Stomach smooth muscle (tissue), 2 donors: ENCODE data around the gene MLF2.

Experiments
- H3K27ac ChIP-seq: one replicate; pipeline ENCODE4 v1.7.0; 2013; ENCODE audit warnings: mild to moderate bottlenecking, low read length, inconsistent platforms
- H3K27me3 ChIP-seq, 2 donors: one replicate each; pipeline ENCODE4 v1.7.0; 2013; ENCODE audit warnings: low read length in 2 of 2; ENCODE audit not compliant: insufficient read depth in 2 of 2, control insufficient read depth in 1 of 2
- H3K36me3 ChIP-seq, 2 donors: one replicate each; pipeline ENCODE4 v1.7.0; 2013; ENCODE audit warnings: low read length in 2 of 2; ENCODE audit not compliant: control insufficient read depth in 2 of 2, insufficient read depth in 2 of 2
- H3K4me1 ChIP-seq: one replicate; pipeline ENCODE4 v1.7.0; 2013; ENCODE audit warnings: low read length; ENCODE audit not compliant: control insufficient read depth, insufficient read depth
- H3K4me3 ChIP-seq, 2 donors: one replicate each; pipeline ENCODE4 v1.7.0; 2013; ENCODE audit warnings: low read length in 2 of 2
- H3K9ac ChIP-seq, 2 donors: one replicate each; pipeline ENCODE4 v1.7.0; 2013; ENCODE audit warnings: low read length in 2 of 2, mild to moderate bottlenecking in 1 of 2
- H3K9me3 ChIP-seq, 2 donors: one replicate each; pipeline ENCODE4 v1.7.0; 2013; ENCODE audit warnings: low read length in 2 of 2; ENCODE audit not compliant: control insufficient read depth in 2 of 2
- donor health status: healthy.
- donor health status: Pancreatic carcinoma.

MLF2 gene

GRCh38 chr12:6752921-6753771 is at the start of gene MLF2:
TSS of gene MLF2 (minus strand) at chr12:6753141. CDS start at chr12:6752334, 807 bp downstream.
- Histone ChIP-seq H3K9ac (peak within 1 kb of the TSS; percentile 92 to 99), H3K4me1 (peaks cover 25% of the 10 kb centered on the region), H3K9me3 (no peaks in the 10 kb centered on the region), H3K27me3 (no peaks in the 10 kb centered on the region), H3K36me3 (peaks cover 26 to 32% of the 10 kb centered on the region in 2 donors), H3K4me3 (peak within 1 kb of the TSS; percentile 75 to 91), H3K27ac (peak within 1 kb of the TSS; percentile 100)

- H3K4me3 ChIP-seq, result no peak overlapping the region
- no peak overlapping the region for H3K27ac ChIP-seq
- no peaks in the 10 kb centered on the region for H3K27me3 ChIP-seq
- H3K4me1 ChIP-seq, result no peaks in the 10 kb centered on the region
- no peak overlapping the region for H3K9ac ChIP-seq
- H3K36me3 ChIP-seq, result no peaks in the 10 kb centered on the region
- H3K9me3 ChIP-seq, result no peaks in the 10 kb centered on the region
Observed at GRCh38 chr12:6799147-6799546, 46.2 kb upstream of the MLF2 start.

GRCh38 chr12:6796576-6796975 is 43.6 kb upstream of the MLF2 start:
- no peak overlapping the region for H3K4me3 ChIP-seq
- no peak overlapping the region for H3K27ac ChIP-seq
- no peaks in the 10 kb centered on the region for H3K36me3 ChIP-seq
- H3K4me1 ChIP-seq, result peaks cover 4% of the 10 kb centered on the region
- H3K9me3 ChIP-seq, result no peaks in the 10 kb centered on the region
- no peak overlapping the region for H3K9ac ChIP-seq
- H3K27me3 ChIP-seq, result no peaks in the 10 kb centered on the region

- H3K27me3 ChIP-seq, result no peaks in the 10 kb centered on the region
- peaks cover 4% of the 10 kb centered on the region for H3K4me1 ChIP-seq
- H3K4me3 ChIP-seq, result no peak overlapping the region
- no peaks in the 10 kb centered on the region for H3K36me3 ChIP-seq
- H3K9ac ChIP-seq, result no peak overlapping the region
- no peak overlapping the region for H3K27ac ChIP-seq
- no peaks in the 10 kb centered on the region for H3K9me3 ChIP-seq
Observed at GRCh38 chr12:6795088-6795487, 42.1 kb upstream of the MLF2 start.

GRCh38 chr12:6792522-6793201 is 39.7 kb upstream of the MLF2 start:
- Histone ChIP-seq H3K36me3 (no peaks in the 10 kb centered on the region), H3K27ac (no peak overlapping the region), H3K27me3 (no peaks in the 10 kb centered on the region), H3K9me3 (no peaks in the 10 kb centered on the region), H3K4me1 (peaks cover 4% of the 10 kb centered on the region), H3K9ac (peak overlapping the region in 1 of 2 donors; percentile 32), H3K4me3 (peak overlapping the region in 1 of 2 donors; percentile 8)

- H3K4me3 ChIP-seq, result no peak overlapping the region
Observed at GRCh38 chr12:6791931-6792520, 39.1 kb upstream of the MLF2 start.

DNA sequence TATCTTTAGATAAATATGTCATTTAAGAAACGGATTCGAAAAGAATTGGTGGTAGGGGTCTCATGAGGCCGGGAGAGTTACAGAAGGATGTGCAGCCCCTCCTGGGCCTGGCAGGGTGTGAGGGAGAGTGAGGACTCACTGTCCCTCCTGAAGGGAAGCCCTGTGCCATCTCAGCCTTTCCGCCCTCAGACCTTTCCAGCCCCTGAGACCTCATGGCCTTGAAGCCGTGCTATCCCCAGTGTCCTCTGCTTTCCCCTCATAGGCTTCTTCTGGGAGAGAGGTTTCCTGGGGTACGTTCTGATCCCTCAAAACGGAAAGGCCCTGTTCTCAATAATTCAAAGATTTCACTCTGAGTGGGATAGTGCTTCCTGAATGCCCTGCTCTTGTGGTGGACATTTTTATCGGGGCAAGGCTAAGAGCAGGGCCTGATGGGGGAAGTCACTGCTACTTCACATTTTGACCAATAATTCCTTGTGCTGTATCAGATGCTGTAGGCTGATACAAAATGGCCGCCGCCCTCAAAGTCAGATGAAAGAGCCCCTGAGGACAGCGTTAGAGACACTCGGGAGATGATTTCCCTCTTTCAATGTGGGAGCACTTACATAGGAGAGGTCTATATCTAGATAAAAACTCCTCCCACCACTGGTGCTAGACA is 37.7 kb upstream of the MLF2 start:
- H3K4me3 ChIP-seq, result no peak overlapping the region
- H3K27me3 ChIP-seq, result no peaks in the 10 kb centered on the region
- H3K9me3 ChIP-seq, result no peaks in the 10 kb centered on the region
- no peaks in the 10 kb centered on the region for H3K36me3 ChIP-seq
- no peak overlapping the region for H3K9ac ChIP-seq
- H3K4me1 ChIP-seq, result peaks cover 4% of the 10 kb centered on the region
- no peak overlapping the region for H3K27ac ChIP-seq

More at GRCh38 chr12:6791931-6792520, 39.1 kb upstream of the MLF2 start:
- Histone ChIP-seq H3K9ac (peak overlapping the region in 1 of 2 donors; percentile 32), H3K27me3 (no peaks in the 10 kb centered on the region), H3K4me1 (peaks cover 4% of the 10 kb centered on the region), H3K9me3 (no peaks in the 10 kb centered on the region), H3K27ac (no peak overlapping the region), H3K36me3 (no peaks in the 10 kb centered on the region)

DNA sequence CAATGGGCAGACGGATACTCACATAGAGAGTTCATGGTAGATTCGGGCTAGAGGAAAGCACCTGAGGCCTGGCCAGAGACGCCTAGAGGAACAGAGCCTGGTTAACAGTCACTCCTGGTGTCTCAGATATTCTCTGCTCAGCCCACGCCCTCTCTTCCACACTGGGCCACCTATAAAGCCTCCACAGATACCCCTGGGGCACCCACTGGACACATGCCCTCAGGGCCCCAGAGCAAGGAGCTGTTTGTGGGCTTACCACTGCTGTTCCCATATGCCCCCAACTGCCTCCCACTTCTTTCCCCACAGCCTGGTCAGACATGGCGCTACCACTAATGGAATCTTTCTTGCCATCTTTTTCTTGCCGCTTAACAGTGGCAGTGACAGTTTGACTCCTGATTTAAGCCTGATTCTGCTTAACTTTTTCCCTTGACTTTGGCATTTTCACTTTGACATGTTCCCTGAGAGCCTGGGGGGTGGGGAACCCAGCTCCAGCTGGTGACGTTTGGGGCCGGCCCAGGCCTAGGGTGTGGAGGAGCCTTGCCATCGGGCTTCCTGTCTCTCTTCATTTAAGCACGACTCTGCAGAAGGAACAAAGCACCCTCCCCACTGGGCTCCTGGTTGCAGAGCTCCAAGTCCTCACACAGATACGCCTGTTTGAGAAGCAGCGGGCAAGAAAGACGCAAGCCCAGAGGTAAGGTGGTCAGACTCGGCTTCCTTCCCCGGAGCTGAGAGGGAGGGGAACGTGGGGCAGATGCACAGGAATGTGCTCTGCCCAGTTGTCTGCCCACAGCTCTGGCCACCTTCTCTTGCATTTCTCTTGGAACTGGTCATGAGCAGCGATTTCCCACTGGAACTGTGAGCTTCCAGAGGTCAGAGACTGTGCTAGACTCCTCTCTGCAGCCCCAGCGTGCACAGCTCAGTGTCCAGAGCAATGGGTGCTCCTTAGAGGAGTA is 36.3 kb upstream of the MLF2 start, which contains the start of gene CD4:
TSS of gene CD4 (plus strand) at position 557 of the 953 bp plus-strand sequence. CDS start 10,611 bp downstream, outside the sequence.
- Histone ChIP-seq H3K4me1 (peaks cover 4% of the 10 kb centered on the region), H3K4me3 (no peak within 1 kb of the TSS), H3K9ac (no peak within 1 kb of the TSS), H3K27me3 (no peaks in the 10 kb centered on the region), H3K27ac (no peak within 1 kb of the TSS), H3K36me3 (no peaks in the 10 kb centered on the region), H3K9me3 (no peaks in the 10 kb centered on the region)

GRCh38 chr12:6787309-6787708 is 34.4 kb upstream of the MLF2 start:
- no peaks in the 10 kb centered on the region for H3K9me3 ChIP-seq
- H3K4me3 ChIP-seq, result no peak overlapping the region
- no peak overlapping the region for H3K9ac ChIP-seq
- H3K36me3 ChIP-seq, result no peaks in the 10 kb centered on the region
- no peaks in the 10 kb centered on the region for H3K4me1 ChIP-seq
- no peaks in the 10 kb centered on the region for H3K27me3 ChIP-seq
- H3K27ac ChIP-seq, result no peak overlapping the region
